HEK293 (cell line): ENCODE results near the gene GADD45G.
A peak's percentile ranks its signal among the peaks of the same experiment; 100 is the strongest.

ENCODE experiments used
- CTCF ChIA-PET: fragments of 350-600 bp; formaldehyde crosslinking; extraction: SDS; loops from one replicate; lab custom pipeline; 2021; ENCODE audit warnings: antibody characterized with exemption; lab: Yijun Ruan, JAX
- POLR2A ChIA-PET: fragments of 300-600 bp; formaldehyde crosslinking; extraction: SDS; loops from one replicate; lab custom pipeline; 2020; ENCODE audit warnings: antibody characterized with exemption, inconsistent platforms; lab: Yijun Ruan, JAX
- H3K27ac ChIP-seq: fragments of 200-500 bp; sonication (Bioruptor generic); 2 replicates; pipeline ENCODE4 v1.5.1; 2014; ENCODE audit warnings: low read depth, low read length, control low read depth, inconsistent platforms; ENCODE audit errors: extremely low read depth
- H3K36me3 ChIP-seq, 2 experiments: fragments of 200-500 bp in 1 of 2; sonication (Bioruptor generic) in 1 of 2; 1 replicate in 1 of 2; 2 replicates in 1 of 2; pipeline ENCODE4 v1.5.1; 2014 to 2017; ENCODE audit warnings: inconsistent platforms in 2 of 2, low read length in 2 of 2; ENCODE audit not compliant: control insufficient read depth in 2 of 2, insufficient read depth in 1 of 2
- H3K4me1 ChIP-seq: fragments of 200-500 bp; sonication (Bioruptor generic); 2 replicates; pipeline ENCODE4 v1.5.1; 2014; ENCODE audit warnings: mild to moderate bottlenecking, low read length, inconsistent platforms; ENCODE audit not compliant: control insufficient read depth, insufficient read depth
- H3K4me3 ChIP-seq: 2 replicates; pipeline ENCODE4 v1.5.1; 2011; ENCODE audit warnings: low read depth, mild to moderate bottlenecking, control low read depth, low read length, moderate library complexity
- H3K9me3 ChIP-seq: fragments of 200-500 bp; sonication (Bioruptor generic); 2 replicates; pipeline ENCODE4 v1.5.1; 2014; ENCODE audit warnings: low read depth, low read length, inconsistent platforms; ENCODE audit not compliant: control insufficient read depth, insufficient read depth
- GLIS1 ChIP-seq: fragments of 450-650 bp; formaldehyde crosslinking; IDR thresholded peaks from 2 replicates; pipeline ENCODE4 v1.5.1; 2016; ENCODE audit warnings: missing biosample characterization, missing genetic modification characterization
- KLF1 ChIP-seq: fragments of 450-650 bp; formaldehyde crosslinking; IDR thresholded peaks from 2 replicates; pipeline ENCODE4 v1.5.1; 2016; ENCODE audit warnings: missing biosample characterization, missing genetic modification characterization
- PRDM1 ChIP-seq: fragments of 450-650 bp; formaldehyde crosslinking; IDR thresholded peaks from 2 replicates; pipeline ENCODE4; 2016; ENCODE audit warnings: missing biosample characterization, missing genetic modification characterization
- SP2 ChIP-seq: fragments of 450-650 bp; formaldehyde crosslinking; IDR thresholded peaks from 2 replicates; pipeline ENCODE4 v1.5.1; 2016; ENCODE audit warnings: missing biosample characterization, missing genetic modification characterization
- YY2 ChIP-seq: fragments of 450-650 bp; formaldehyde crosslinking; IDR thresholded peaks from 2 replicates; pipeline ENCODE4 v1.5.1; 2016; ENCODE audit warnings: missing biosample characterization, missing genetic modification characterization
- ZBTB17 ChIP-seq: fragments of 450-650 bp; formaldehyde crosslinking; IDR thresholded peaks from 2 replicates; pipeline ENCODE4 v1.5.1; 2016; ENCODE audit warnings: missing biosample characterization, missing genetic modification characterization
- ZBTB20 ChIP-seq: fragments of 450-650 bp; formaldehyde crosslinking; IDR thresholded peaks from 2 replicates; pipeline ENCODE4 v1.5.1; 2016; ENCODE audit warnings: missing biosample characterization, missing genetic modification characterization
- ZBTB7A ChIP-seq: fragments of 450-650 bp; formaldehyde crosslinking; IDR thresholded peaks from 2 replicates; pipeline ENCODE4 v1.5.1; 2016; ENCODE audit warnings: low read depth, missing biosample characterization, missing genetic modification characterization
- ZEB2 ChIP-seq: fragments of 450-650 bp; formaldehyde crosslinking; IDR thresholded peaks from 2 replicates; pipeline ENCODE4 v1.5.1; 2016; ENCODE audit warnings: missing biosample characterization, missing genetic modification characterization
- ZIC2 ChIP-seq: fragments of 450-650 bp; formaldehyde crosslinking; IDR thresholded peaks from 2 replicates; pipeline ENCODE4 v1.5.1; 2016; ENCODE audit warnings: missing biosample characterization, missing genetic modification characterization
- ZNF140 ChIP-seq: fragments of 450-650 bp; formaldehyde crosslinking; IDR thresholded peaks from 2 replicates; pipeline ENCODE4 v1.5.1; 2016; ENCODE audit warnings: missing biosample characterization, missing genetic modification characterization
- ZNF302 ChIP-seq: fragments of 450-650 bp; formaldehyde crosslinking; IDR thresholded peaks from 2 replicates; pipeline ENCODE4 v1.5.1; 2016; ENCODE audit warnings: missing biosample characterization, missing genetic modification characterization, low read depth
- ZNF335 ChIP-seq: fragments of 450-650 bp; formaldehyde crosslinking; conservative IDR thresholded peaks from 2 replicates; pipeline ENCODE4 v1.5.1; 2016; ENCODE audit warnings: missing biosample characterization, missing genetic modification characterization
- ZNF391 ChIP-seq: fragments of 450-650 bp; formaldehyde crosslinking; IDR thresholded peaks from 2 replicates; pipeline ENCODE4 v1.5.1; 2016; ENCODE audit warnings: low read depth, missing biosample characterization, missing genetic modification characterization, borderline replicate concordance
- ZNF473 ChIP-seq: fragments of 450-650 bp; formaldehyde crosslinking; IDR thresholded peaks from 2 replicates; pipeline ENCODE4 v1.5.1; 2017; ENCODE audit warnings: missing biosample characterization, missing genetic modification characterization
- ZNF549 ChIP-seq: fragments of 450-650 bp; IDR thresholded peaks from 2 replicates; pipeline ENCODE4 v1.5.1; 2018; ENCODE audit warnings: missing biosample characterization, missing genetic modification characterization, mild to moderate bottlenecking, inconsistent platforms, moderate library complexity
- ZNF610 ChIP-seq: fragments of 450-650 bp; formaldehyde crosslinking; IDR thresholded peaks from 2 replicates; pipeline ENCODE4 v1.5.1; 2016; ENCODE audit warnings: missing biosample characterization, missing genetic modification characterization, borderline replicate concordance
- ZNF707 ChIP-seq: fragments of 450-650 bp; formaldehyde crosslinking; IDR thresholded peaks from 2 replicates; pipeline ENCODE4 v1.5.1; 2016; ENCODE audit warnings: missing biosample characterization, missing genetic modification characterization
- ZSCAN30 ChIP-seq: fragments of 450-650 bp; IDR thresholded peaks from 2 replicates; pipeline ENCODE4 v1.5.1; 2018; ENCODE audit warnings: missing biosample characterization, mild to moderate bottlenecking, missing genetic modification characterization, moderate library complexity
- TF ChIP-seq, protein P1 (sequence below): fragments of 450-650 bp; formaldehyde crosslinking; IDR thresholded peaks from 2 replicates; pipeline ENCODE4 v1.5.1; 2016; ENCODE audit warnings: missing biosample characterization, missing genetic modification characterization, borderline replicate concordance
- TF ChIP-seq, protein P2 (sequence below): fragments of 450-650 bp; formaldehyde crosslinking; IDR thresholded peaks from 2 replicates; pipeline ENCODE4 v1.5.1; 2017; ENCODE audit warnings: missing biosample characterization, missing genetic modification characterization
- TF ChIP-seq, protein P3 (sequence below): fragments of 450-650 bp; formaldehyde crosslinking; IDR thresholded peaks from 2 replicates; pipeline ENCODE4; 2016; ENCODE audit warnings: missing biosample characterization, missing genetic modification characterization
- TF ChIP-seq, protein P4 (sequence below): fragments of 450-650 bp; formaldehyde crosslinking; IDR thresholded peaks from 2 replicates; pipeline ENCODE4 v1.5.1; 2016; ENCODE audit warnings: missing biosample characterization, missing genetic modification characterization
- TF ChIP-seq, protein P5 (sequence below): fragments of 450-650 bp; formaldehyde crosslinking; IDR thresholded peaks from 2 replicates; pipeline ENCODE4 v1.5.1; 2016; ENCODE audit warnings: missing biosample characterization, missing genetic modification characterization, low read depth
- TF ChIP-seq, protein P6 (sequence below): sonication (generic); formaldehyde crosslinking; IDR thresholded peaks from 2 replicates; pipeline ENCODE4 v1.8.1; 2022; ENCODE audit warnings: mild to moderate bottlenecking, moderate library complexity, missing genetic modification reagents

GADD45G gene

DNA sequence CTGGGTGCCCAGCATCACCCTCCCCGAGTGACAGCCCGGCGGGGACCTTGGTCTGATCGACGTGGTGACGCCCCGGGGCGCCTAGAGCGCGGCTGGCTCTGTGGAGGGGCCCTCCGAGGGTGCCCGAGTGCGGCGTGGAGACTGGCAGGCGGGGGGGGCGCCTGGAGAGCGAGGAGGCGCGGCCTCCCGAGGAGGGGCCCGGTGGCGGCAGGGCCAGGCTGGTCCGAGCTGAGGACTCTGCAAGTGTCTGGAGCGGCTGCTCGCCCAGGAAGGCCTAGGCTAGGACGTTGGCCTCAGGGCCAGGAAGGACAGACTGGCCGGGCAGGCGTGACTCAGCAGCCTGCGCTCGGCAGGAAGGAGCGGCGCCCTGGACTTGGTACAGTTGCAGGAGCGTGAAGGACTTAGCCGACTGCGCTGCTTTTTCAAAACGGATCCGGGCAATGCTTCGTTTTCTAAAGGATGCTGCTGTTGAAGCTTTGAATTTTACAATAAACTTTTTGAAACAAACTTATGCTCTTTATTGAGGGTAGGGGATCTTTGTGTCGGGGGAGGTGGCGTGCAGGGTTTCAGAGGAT lies 1.3 kb downstream of the GADD45G start:
- H3K4me1 ChIP-seq = peaks cover 4% of the 10 kb centered on the region; the same call in 1 of the 2 replicates
- peak overlapping the region; percentile 83 for H3K4me3 ChIP-seq
- ChIA-PET POLR2A (interaction anchor here (0.6 to 2.2 kb wide), 12 partner anchors 11 to 493 kb away, joined by 3 to 19 read pairs (median 5); no protein-coding TSS in a partner anchor), CTCF (interaction anchor here (0.6 to 7.5 kb wide), 8 partner anchors 8 to 1455 kb away, joined by 3 to 234 read pairs (median 3); no protein-coding TSS in a partner anchor)
- peak overlapping the region; percentile 79 for H3K27ac ChIP-seq
- H3K9me3 ChIP-seq = no peaks in the 10 kb centered on the region
- no peaks in the 10 kb centered on the region for H3K36me3 ChIP-seq
- TF ChIP-seq ZIC2 (tag by site-specific recombination) (peak; percentile 94), KLF1 (tag by site-specific recombination) (no peak), GLIS1 (tag by site-specific recombination) (peak; percentile 55), ZEB2 (tag by site-specific recombination) (no peak), ZNF707 (tag by site-specific recombination) (no peak), ZNF610 (tag by site-specific recombination) (peak; percentile 88; the same call in 1 of the 2 replicates), SP2 (tag by site-specific recombination) (no peak; the same call in none of the 2 replicates), ZBTB20 (peak; percentile 59; the same call in 1 of the 2 replicates), ZNF391 (tag by site-specific recombination) (no peak), ZBTB7A (tag by site-specific recombination) (no peak), ZNF302 (tag by site-specific recombination) (no peak), ZNF335 (tag by site-specific recombination) (peak; percentile 75), ZNF140 (tag by site-specific recombination) (no peak), ZNF549 (tag by site-specific recombination) (no peak), ZNF473 (tag by site-specific recombination) (no peak), ZBTB17 (tag by site-specific recombination) (peak; percentile 72), PRDM1 (tag by site-specific recombination) (no peak), ZSCAN30 (tag by site-specific recombination) (no peak), YY2 (tag by site-specific recombination) (no peak)
- TF ChIP-seq, protein P1, sequence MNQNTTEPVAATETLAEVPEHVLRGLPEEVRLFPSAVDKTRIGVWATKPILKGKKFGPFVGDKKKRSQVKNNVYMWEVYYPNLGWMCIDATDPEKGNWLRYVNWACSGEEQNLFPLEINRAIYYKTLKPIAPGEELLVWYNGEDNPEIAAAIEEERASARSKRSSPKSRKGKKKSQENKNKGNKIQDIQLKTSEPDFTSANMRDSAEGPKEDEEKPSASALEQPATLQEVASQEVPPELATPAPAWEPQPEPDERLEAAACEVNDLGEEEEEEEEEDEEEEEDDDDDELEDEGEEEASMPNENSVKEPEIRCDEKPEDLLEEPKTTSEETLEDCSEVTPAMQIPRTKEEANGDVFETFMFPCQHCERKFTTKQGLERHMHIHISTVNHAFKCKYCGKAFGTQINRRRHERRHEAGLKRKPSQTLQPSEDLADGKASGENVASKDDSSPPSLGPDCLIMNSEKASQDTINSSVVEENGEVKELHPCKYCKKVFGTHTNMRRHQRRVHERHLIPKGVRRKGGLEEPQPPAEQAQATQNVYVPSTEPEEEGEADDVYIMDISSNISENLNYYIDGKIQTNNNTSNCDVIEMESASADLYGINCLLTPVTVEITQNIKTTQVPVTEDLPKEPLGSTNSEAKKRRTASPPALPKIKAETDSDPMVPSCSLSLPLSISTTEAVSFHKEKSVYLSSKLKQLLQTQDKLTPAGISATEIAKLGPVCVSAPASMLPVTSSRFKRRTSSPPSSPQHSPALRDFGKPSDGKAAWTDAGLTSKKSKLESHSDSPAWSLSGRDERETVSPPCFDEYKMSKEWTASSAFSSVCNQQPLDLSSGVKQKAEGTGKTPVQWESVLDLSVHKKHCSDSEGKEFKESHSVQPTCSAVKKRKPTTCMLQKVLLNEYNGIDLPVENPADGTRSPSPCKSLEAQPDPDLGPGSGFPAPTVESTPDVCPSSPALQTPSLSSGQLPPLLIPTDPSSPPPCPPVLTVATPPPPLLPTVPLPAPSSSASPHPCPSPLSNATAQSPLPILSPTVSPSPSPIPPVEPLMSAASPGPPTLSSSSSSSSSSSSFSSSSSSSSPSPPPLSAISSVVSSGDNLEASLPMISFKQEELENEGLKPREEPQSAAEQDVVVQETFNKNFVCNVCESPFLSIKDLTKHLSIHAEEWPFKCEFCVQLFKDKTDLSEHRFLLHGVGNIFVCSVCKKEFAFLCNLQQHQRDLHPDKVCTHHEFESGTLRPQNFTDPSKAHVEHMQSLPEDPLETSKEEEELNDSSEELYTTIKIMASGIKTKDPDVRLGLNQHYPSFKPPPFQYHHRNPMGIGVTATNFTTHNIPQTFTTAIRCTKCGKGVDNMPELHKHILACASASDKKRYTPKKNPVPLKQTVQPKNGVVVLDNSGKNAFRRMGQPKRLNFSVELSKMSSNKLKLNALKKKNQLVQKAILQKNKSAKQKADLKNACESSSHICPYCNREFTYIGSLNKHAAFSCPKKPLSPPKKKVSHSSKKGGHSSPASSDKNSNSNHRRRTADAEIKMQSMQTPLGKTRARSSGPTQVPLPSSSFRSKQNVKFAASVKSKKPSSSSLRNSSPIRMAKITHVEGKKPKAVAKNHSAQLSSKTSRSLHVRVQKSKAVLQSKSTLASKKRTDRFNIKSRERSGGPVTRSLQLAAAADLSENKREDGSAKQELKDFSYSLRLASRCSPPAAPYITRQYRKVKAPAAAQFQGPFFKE (tag by site-specific recombination) = no peak
- TF ChIP-seq, protein P2, sequence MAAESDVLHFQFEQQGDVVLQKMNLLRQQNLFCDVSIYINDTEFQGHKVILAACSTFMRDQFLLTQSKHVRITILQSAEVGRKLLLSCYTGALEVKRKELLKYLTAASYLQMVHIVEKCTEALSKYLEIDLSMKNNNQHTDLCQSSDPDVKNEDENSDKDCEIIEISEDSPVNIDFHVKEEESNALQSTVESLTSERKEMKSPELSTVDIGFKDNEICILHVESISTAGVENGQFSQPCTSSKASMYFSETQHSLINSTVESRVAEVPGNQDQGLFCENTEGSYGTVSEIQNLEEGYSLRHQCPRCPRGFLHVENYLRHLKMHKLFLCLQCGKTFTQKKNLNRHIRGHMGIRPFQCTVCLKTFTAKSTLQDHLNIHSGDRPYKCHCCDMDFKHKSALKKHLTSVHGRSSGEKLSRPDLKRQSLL (tag by site-specific recombination) = no peak
- TF ChIP-seq, protein P3, sequence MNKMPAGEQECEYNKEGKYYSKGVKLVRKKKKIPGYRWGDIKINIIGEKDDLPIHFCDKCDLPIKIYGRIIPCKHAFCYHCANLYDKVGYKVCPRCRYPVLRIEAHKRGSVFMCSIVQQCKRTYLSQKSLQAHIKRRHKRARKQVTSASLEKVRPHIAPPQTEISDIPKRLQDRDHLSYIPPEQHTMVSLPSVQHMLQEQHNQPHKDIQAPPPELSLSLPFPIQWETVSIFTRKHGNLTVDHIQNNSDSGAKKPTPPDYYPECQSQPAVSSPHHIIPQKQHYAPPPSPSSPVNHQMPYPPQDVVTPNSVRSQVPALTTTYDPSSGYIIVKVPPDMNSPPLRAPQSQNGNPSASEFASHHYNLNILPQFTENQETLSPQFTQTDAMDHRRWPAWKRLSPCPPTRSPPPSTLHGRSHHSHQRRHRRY = no peak
- TF ChIP-seq, protein P4, sequence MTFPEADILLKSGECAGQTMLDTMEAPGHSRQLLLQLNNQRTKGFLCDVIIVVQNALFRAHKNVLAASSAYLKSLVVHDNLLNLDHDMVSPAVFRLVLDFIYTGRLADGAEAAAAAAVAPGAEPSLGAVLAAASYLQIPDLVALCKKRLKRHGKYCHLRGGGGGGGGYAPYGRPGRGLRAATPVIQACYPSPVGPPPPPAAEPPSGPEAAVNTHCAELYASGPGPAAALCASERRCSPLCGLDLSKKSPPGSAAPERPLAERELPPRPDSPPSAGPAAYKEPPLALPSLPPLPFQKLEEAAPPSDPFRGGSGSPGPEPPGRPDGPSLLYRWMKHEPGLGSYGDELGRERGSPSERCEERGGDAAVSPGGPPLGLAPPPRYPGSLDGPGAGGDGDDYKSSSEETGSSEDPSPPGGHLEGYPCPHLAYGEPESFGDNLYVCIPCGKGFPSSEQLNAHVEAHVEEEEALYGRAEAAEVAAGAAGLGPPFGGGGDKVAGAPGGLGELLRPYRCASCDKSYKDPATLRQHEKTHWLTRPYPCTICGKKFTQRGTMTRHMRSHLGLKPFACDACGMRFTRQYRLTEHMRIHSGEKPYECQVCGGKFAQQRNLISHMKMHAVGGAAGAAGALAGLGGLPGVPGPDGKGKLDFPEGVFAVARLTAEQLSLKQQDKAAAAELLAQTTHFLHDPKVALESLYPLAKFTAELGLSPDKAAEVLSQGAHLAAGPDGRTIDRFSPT (tag by site-specific recombination) = peak; percentile 72; the same call in 1 of the 2 replicates
- TF ChIP-seq, protein P5, sequence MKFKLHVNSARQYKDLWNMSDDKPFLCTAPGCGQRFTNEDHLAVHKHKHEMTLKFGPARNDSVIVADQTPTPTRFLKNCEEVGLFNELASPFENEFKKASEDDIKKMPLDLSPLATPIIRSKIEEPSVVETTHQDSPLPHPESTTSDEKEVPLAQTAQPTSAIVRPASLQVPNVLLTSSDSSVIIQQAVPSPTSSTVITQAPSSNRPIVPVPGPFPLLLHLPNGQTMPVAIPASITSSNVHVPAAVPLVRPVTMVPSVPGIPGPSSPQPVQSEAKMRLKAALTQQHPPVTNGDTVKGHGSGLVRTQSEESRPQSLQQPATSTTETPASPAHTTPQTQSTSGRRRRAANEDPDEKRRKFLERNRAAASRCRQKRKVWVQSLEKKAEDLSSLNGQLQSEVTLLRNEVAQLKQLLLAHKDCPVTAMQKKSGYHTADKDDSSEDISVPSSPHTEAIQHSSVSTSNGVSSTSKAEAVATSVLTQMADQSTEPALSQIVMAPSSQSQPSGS (tag by site-specific recombination) = no peak
- TF ChIP-seq, protein P6, sequence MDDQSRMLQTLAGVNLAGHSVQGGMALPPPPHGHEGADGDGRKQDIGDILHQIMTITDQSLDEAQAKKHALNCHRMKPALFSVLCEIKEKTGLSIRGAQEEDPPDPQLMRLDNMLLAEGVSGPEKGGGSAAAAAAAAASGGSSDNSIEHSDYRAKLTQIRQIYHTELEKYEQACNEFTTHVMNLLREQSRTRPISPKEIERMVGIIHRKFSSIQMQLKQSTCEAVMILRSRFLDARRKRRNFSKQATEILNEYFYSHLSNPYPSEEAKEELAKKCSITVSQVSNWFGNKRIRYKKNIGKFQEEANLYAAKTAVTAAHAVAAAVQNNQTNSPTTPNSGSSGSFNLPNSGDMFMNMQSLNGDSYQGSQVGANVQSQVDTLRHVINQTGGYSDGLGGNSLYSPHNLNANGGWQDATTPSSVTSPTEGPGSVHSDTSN (CRISPR knock-in tag) = no peak
